ENCODE data around the gene MRPL4.

DNA sequence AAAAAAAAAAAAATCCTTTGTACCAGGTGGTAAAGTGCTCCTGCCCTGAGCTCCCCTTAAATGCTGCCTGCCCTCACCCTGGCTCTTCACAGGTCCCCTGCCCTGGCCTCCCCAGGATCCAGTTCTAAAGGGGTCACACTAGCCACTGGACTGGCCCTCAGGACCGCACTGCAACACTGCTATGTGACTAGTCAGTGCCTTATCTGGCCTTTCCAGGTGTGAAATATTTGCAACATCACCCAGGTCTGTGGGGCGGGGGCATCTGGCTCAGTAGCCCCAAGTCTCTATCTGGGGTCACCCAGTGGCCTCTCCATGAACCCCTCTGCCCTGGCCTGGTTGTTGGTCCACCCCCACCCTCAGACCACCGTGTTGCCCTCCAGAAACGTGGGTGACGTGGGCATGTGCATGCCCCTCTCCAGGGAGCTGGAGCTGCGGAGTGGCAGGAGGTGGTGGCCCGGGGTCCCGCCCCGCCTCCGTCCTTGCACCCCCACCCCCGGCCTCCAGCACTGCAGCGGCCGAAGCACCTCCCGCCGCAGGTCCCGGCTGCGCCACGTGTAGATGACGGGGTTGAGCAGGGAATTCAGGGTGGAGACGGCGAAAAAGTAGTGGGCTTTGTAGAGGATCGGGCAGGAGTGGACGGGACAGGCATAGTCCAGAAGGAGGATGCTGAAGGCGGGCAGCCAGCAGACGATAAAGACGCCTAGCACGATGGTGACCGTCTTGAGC lies 28.4 kb upstream of the MRPL4 start:
- TF ChIP-seq, protein P1, sequence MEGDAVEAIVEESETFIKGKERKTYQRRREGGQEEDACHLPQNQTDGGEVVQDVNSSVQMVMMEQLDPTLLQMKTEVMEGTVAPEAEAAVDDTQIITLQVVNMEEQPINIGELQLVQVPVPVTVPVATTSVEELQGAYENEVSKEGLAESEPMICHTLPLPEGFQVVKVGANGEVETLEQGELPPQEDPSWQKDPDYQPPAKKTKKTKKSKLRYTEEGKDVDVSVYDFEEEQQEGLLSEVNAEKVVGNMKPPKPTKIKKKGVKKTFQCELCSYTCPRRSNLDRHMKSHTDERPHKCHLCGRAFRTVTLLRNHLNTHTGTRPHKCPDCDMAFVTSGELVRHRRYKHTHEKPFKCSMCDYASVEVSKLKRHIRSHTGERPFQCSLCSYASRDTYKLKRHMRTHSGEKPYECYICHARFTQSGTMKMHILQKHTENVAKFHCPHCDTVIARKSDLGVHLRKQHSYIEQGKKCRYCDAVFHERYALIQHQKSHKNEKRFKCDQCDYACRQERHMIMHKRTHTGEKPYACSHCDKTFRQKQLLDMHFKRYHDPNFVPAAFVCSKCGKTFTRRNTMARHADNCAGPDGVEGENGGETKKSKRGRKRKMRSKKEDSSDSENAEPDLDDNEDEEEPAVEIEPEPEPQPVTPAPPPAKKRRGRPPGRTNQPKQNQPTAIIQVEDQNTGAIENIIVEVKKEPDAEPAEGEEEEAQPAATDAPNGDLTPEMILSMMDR (IDR thresholded peaks at IDR 0.05) = no peak
- TF ChIP-seq POLR2A (IDR thresholded peaks at IDR 0.05) = no peak

Measured in uterus (tissue), 2 donors.